ENCODE data around the gene SFN.

GRCh38 chr1:26862781-26863684 is at the start of gene SFN:
- peak in 5 of 6 experiments; percentile 14 to 82 (median 67) for TF ChIP-seq CTCF (IDR thresholded peaks at IDR 0.05)
- TF ChIP-seq POLR2A (IDR thresholded peaks at IDR 0.05): peak in 3 of 4 donors; percentile 88 to 93 (median 92)

Data from esophagus squamous epithelium (tissue), 4 donors.